GM18505 (cell line): ENCODE data around the gene SGMS1.
"Not testable (repeated sequence)": the region's sequence is repeated elsewhere in the genome, so short reads cannot be mapped to it uniquely, and the experiment has no call there.

Experiments used
- ATAC-seq: cut with Tn5 transposase; IDR thresholded peaks from one replicate; pipeline ENCODE4 v1.9.1; 2021; ENCODE audit not compliant: unreplicated experiment
- POLR2A ChIP-seq: IDR thresholded peaks from 4 replicates; pipeline ENCODE4 v1.6.1; 2011; ENCODE audit warnings: borderline replicate concordance; ENCODE audit not compliant: insufficient read depth, insufficient read length; ENCODE audit errors: extremely low read depth

Gene SGMS1

DNA sequence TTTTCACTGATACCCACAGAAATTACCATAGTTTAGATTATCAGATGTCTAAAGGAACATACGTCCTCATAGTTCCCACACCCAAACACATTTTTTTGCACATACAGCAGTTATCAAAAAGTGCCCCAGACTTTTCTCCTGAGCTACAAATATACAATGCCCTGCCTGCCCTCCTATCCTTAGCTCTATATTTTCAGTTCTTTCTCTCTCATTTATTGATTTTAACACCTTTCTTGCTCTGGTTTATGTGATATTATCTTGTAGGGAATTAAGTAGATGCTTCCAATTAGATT lies 25.1 kb upstream of the SGMS1 start:
- ATAC-seq = no peak

DNA sequence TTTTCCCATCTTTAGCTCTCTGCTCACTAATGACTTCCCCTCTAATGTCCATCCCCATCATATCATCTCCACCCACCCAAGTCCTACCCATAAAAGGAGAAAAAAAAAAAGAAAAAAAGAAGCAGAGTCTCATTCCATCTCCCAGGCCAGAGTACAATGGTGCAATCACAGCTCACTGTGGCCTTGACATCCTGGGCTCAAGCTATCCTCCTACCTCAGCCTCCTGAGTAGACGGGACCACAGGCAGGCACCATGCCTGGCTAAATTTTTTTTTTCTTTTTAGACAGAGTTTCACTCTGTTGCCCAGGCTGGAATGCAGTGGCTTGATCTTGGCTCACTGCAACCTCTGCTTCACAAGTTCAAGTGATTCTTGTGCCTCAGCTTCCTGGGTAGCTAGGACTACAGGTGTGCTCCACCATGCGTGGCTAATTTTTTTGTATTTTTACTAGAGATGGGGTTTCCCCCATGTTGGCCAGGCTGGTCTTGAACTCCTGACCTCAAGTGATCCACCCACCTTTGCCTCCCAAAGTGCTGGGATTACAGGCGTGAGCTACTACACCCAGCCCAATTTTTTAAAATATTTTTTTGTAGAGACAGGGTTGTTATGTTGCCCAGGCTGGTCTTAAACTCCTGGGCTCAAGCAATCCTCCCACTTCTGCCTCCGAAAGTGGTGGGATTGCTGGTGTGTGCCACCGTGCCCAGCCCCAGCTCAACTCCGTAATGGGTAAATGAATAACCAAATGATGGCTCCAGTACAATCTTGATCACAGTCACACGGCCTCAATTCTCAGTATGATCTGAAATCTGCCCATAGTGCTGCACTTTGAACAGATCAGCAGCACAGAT lies 24.6 kb upstream of the SGMS1 start:
- ATAC-seq = peak; percentile 77
- TF ChIP-seq POLR2A = no peak

More for the DNA sequence above, 25.1 kb upstream of the SGMS1 start:
- no peak for TF ChIP-seq POLR2A

DNA sequence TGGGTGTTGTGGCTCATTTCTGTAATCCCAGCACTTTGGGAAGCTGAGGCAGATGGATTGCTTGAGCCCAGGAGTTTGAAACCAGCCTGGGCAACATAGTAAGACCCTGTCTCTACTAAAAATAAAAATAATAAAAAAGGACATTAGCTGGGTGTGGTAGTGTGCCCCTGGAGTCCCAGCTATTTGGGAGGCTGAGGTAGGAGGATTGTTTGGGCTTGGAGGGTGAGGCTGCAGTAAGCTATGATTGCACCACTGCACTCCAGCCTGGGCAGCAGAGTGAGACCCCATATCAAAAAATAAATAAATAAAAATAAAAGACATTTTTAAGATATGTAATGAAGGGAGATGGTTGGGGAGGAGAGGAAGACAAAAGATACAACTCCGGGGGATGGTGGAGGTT lies 23.6 kb upstream of the SGMS1 start:
- not testable (repeated sequence) for ATAC-seq

DNA sequence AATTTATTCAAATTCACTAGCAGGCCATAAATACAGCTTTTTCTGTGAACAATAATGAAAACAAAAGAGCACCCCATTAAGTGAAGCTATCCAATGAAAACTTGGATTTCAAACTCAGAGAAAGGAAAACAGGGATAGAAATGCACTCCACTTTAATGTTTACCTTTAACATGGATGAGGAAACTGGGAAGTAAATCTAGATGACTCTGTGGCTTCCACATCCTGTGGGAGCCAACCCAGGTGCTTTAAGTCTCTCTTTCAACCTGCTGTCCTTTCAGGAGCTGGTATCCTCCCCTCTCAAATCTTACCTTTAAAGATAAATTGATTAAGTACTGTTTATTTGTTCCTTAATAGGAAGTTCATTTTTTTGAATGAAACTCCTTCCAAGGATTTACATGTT lies 21.5 kb upstream of the SGMS1 start:
- no peak for TF ChIP-seq POLR2A
- ATAC-seq = no peak

DNA sequence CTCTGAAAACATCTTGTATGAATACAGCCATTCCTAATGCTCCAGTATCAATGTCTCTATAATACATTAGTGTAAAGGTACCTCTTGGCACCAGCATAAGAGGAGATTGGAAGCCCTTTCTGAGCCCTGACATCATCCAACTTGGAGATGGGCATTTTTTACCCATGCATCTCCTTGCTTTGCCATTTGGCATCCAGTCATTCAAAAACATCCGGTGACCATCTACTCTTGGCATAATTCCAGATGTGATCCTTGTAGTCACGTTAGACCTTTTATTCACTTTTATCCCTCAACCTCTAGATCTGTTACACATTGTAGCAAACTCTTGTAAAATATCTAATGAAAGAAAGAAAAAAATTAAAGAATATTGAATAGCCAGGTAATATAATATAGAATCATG lies 17.9 kb upstream of the SGMS1 start:
- ATAC-seq = no peak
- TF ChIP-seq POLR2A = no peak

DNA sequence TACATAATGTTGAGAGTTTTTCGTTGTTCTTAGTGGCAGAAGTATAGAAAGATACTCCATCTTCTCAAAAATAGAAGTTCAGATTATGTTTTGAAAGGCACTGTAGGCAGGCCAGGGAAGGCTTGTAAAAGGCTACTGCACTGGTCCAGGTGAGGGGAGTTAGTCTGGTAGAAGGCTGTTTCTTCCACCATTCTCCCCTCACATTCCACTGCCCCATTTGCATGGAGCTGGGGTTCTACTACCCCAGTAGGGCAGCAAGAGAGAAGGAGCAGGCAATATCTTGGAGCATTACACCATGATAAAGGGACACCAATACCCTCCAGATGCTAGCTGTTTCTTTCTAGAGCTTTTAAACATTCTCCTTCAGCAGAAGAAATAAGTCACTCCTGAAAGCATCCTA lies 16.5 kb upstream of the SGMS1 start:
- ATAC-seq = no peak
- TF ChIP-seq POLR2A = no peak

DNA sequence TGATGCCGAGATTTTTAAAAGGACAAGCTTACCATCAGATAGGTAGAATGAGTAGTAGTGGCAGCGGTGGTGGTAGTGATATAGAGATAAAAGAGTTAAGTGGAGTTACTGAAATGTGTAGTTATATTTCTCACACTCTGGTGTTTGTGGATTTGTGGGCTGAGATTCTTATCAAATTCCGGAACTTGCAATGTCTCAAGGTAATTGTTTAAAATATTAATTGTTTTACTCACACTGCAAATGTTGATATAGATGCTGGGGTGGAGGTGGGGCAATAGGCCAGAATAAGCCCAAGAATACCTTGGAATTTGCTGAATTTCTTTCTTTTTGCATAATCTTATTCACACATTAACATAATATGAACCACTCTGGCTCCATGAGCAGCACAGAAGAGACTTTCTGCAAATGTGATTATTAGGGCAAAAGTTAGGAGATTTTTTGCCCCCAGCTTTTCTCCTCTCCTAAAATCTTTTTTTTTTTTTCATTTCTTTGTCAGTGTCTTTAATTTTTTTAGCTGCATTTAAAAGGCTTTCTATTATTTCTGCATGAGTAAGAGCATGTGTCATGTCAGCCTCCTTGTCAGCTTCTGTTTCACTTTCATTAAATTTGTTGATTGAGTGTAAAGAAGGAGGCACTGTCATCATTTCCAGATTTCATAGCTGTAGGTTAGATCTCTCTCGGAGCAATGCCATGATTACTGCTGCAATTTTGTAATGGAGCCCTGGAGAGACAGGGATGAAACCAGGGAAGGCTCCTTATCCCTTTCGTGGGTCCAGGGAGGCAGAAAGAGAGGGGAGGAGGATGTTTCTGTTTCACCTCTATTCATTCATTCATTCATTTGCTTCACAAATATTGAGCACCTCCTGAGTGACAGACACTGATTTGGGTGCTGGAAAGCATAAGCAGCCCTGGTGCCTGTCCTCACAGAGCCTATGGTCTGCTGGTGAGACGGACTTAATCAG lies 13.1 kb upstream of the SGMS1 start:
- no peak for TF ChIP-seq POLR2A
- ATAC-seq = peak; percentile 79

DNA sequence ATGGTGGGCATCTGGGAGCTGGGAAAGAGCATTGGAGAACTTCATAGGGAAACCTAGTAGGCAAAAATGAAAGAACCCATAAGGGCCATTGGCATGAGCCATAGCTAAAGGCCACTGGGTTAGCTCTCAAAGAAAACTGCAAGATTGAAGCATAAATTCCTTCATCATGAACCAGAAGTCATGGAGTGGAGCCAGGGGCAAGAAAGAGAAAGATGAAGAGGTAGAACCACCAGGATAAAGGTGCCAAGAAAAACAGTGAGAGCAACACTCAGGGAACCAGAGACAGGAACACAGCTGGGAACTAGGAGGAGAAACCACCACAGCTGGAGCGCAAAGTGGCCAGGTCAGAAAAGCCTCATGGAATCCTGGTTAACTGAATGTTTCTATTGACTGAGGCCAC lies 11.5 kb upstream of the SGMS1 start:
- no peak for TF ChIP-seq POLR2A
- no peak for ATAC-seq

DNA sequence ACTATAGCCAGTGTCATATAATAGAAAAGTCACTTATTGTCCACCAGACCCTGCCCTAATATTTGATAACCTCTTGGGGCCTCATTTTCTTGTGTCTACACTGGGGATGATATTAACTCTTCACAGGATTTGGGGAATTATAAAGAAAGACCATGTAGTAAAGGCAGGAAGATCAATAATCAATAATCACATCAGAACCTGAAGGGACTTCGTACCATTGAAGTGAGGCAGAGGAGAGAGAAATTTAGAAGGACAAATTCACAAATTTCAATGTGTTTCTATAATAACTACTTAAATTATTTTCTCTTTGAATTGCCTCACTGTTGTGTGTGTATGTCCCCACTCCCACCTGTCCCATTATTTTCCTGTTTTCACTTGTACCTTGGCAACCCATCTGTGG lies 10.7 kb upstream of the SGMS1 start:
- TF ChIP-seq POLR2A = no peak
- no peak for ATAC-seq

DNA sequence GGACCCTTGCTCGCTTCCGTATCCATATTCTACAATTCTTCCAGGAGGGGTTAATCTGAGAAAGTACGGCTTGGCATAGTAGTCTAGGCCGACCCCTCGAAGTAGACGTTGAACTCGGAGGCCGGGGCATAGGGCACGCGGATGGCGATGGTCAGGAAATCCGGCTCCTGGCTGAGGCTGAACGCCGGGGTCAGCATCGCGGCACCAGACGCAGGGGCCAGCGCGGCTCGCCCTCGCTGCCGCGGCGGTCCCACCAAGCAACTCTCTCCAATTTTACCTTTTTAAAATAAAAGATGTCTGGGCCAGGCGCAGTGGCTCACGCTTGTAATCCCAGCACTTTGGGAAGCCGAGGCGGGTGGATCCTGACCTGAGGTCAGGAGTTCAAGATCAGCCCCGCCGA lies 7.3 kb upstream of the SGMS1 start:
- ATAC-seq = no peak
- no peak for TF ChIP-seq POLR2A

DNA sequence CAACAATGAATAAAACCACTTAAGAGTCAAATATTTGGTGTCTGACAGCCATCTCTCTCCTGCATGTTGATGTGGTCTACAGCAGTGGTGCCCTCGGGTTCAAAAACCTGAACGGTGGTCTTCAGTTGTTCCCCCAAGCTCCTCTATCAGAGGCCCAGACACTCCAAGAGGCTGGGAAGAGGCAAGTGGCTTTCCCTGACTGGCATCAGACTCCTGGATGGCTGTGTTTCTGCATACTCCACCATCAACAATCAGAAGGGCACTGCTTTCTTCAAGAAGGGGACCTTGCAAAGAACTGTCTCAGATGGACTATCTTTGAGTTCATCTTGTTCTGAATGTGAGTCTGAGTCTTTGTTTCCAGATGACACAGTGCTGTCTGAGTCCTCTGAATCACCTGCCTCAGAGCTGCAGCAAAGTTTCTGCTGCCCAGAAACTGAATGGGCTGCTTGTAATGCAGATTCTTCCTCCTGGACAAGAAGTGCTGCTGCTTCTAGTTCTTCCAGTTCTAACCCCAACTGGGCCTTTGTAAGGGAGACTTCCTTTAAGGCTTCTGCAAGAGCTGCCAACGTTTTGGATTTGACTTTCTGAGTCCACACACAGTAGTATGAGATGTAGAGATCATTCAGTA lies 5.9 kb upstream of the SGMS1 start:
- TF ChIP-seq POLR2A = no peak
- no peak for ATAC-seq

DNA sequence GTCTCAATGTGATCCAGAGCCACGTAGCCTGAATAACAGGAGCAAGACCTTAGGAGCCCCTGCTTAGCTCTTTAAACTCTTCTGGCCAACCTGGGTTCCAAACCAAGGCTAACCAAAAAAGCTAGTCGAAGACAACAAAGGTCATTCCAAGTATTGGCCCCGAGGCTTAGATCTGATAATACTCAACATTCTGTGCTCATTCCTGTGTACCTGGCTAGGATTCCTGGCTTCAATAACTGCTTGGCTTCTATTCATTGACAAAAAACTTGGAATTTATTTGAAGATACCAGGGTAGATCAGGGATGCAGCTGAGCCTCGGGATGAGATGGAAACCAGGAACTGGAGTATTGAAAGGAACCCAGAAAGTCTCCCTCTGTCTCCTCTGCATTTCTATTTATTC lies 4.1 kb upstream of the SGMS1 start:
- no peak for ATAC-seq
- no peak for TF ChIP-seq POLR2A

DNA sequence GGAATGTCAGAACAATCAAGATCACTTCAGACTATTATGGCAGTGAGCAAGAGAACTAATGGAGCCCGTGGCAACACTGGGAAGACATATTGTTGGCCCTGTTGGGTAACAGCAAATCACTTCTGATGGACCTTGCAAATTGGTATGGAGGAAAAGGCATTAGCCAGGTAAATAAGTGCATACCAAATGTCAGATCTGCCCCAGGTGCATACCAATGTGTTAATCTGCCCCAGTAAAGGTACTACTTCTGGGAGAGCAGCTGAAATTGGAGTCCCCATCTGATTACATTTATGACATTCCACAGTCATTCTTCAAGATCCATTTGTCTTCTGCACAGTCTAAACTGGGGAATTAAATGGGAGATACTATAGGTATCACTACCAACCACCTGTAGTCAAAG lies 3.7 kb upstream of the SGMS1 start:
- no peak for TF ChIP-seq POLR2A

More for the DNA sequence above, 3.7 kb upstream of the SGMS1 start:
- ATAC-seq = no peak
